ENCODE results near the gene CCR9. TPM values are rescaled to one million over a fixed set of nuclear protein-coding genes. Genes with fewer than 3 reads are reported as not detected.
A peak's percentile ranks its signal among the peaks of the same experiment; 100 is the strongest.

Gene CCR9
- total RNA-seq, 1 donor from 2014 or later, result not detected

DNA sequence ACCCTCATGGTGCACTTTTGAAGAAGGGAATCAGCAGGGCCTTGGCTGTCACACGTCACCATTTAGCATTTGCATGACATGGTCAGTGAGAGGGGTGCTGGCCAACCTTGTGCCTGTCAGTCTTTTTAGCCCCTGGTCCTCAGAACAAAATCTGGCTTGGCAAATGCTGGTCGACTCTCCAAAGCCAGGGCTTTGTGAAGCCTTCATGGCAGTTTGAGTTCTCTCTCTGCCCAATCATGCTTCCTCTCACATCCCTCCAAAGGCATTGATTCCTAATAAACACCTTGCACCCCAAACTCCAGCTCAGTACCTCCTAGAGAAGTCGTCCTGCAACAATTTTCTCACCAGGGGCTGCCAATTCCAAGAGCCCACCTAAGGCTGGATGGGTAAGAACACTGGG, 19.4 kb downstream of the CCR9 start:
- Mint-ChIP-seq H3K27ac (ENCODE audit: unreplicated experiment) (no peak overlapping the region), H3K9me3 (ENCODE audit: unreplicated experiment) (peaks cover 19% of the 10 kb centered on the region)
- TF ChIP-seq, protein P1, sequence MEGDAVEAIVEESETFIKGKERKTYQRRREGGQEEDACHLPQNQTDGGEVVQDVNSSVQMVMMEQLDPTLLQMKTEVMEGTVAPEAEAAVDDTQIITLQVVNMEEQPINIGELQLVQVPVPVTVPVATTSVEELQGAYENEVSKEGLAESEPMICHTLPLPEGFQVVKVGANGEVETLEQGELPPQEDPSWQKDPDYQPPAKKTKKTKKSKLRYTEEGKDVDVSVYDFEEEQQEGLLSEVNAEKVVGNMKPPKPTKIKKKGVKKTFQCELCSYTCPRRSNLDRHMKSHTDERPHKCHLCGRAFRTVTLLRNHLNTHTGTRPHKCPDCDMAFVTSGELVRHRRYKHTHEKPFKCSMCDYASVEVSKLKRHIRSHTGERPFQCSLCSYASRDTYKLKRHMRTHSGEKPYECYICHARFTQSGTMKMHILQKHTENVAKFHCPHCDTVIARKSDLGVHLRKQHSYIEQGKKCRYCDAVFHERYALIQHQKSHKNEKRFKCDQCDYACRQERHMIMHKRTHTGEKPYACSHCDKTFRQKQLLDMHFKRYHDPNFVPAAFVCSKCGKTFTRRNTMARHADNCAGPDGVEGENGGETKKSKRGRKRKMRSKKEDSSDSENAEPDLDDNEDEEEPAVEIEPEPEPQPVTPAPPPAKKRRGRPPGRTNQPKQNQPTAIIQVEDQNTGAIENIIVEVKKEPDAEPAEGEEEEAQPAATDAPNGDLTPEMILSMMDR (IDR thresholded peaks at IDR 0.05; ENCODE audit: insufficient read depth, low read depth, low read length), result no peak
- TF ChIP-seq EZH2 (IDR thresholded peaks at IDR 0.05; ENCODE audit: insufficient read depth, low read length), result no peak

DNA sequence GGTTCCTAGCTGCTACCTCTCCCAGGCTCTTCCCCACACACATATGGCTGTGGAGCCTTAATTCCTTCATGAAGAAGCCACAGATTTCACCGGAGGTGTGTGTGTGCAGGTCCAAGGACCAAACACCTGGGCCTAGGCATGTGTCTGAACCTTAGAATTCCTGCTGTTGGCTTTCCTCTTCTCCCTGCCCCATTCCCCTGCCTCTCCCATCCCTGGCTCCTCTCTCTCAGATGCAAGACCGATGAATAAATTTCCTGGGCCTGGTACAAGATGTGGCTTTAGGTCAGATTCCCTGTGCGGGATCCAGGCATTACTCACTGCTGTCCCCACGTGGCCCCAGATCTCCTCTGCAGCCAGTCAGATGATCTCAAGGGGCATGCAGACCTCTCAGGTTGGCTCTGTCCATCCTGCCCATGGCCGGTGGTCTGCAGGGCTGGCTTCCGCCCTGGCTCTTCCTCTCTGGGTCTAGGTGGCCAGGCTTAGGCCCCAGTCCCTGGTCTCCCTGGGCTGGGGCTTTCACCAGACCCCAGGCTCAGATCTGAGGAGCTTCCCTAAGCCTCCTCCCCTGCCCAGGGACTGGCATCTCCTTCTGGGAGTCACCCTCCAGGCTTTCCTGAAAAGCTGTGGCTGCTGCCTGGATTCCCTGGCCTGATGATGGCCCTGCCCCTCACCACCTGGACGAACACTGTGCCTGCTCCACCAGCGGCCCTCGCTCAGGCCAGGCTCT, 20.5 kb downstream of the CCR9 start:
- FAIRE-seq, result no peak

More for the DNA sequence above, 19.4 kb downstream of the CCR9 start:
- no peaks in the 10 kb centered on the region for H3K27me3 ChIP-seq (ENCODE audit: insufficient read depth, low read length)
- peaks cover 10% of the 10 kb centered on the region for H3K4me1 Mint-ChIP-seq (ENCODE audit: low read depth, unreplicated experiment)
- H3K4me3 Mint-ChIP-seq (ENCODE audit: unreplicated experiment), result no peak overlapping the region
- no peak overlapping the region for H3K4me2 ChIP-seq (ENCODE audit: low read length)
- no peak for DNase-seq (ENCODE audit: low read depth)
- H3K36me3 Mint-ChIP-seq (ENCODE audit: low read depth, unreplicated experiment), result peaks cover 14% of the 10 kb centered on the region
- H3K4me1 ChIP-seq (ENCODE audit: insufficient read depth, low read length), result peaks cover 15% of the 10 kb centered on the region
- H3K4me3 ChIP-seq (ENCODE audit: insufficient read depth, low read depth, low read length), result no peak overlapping the region
- H4K20me1 ChIP-seq (ENCODE audit: insufficient read depth, low read length), result no peaks in the 10 kb centered on the region
- H3K79me2 ChIP-seq (ENCODE audit: insufficient read depth, low read length), result no peaks in the 10 kb centered on the region
- H3K9me3 ChIP-seq (ENCODE audit: insufficient read depth, low read depth, low read length), result no peaks in the 10 kb centered on the region
- no peak for FAIRE-seq
- H2AFZ ChIP-seq (ENCODE audit: low read depth, low read length), result no peak overlapping the region
- peaks cover 21% of the 10 kb centered on the region for H3K27me3 Mint-ChIP-seq (ENCODE audit: low read depth, unreplicated experiment)
- H3K27ac ChIP-seq (ENCODE audit: low read depth, low read length), result no peak overlapping the region
- H3K9ac ChIP-seq (ENCODE audit: low read length), result no peak overlapping the region
- H3K36me3 ChIP-seq (ENCODE audit: insufficient read depth, low read length), result no peaks in the 10 kb centered on the region

More for the DNA sequence above, 20.5 kb downstream of the CCR9 start:
- TF ChIP-seq EZH2 (IDR thresholded peaks at IDR 0.05; ENCODE audit: insufficient read depth, low read length), result no peak
- TF ChIP-seq, protein P1 (IDR thresholded peaks at IDR 0.05; ENCODE audit: insufficient read depth, low read depth, low read length), result peak; percentile 47
- peaks cover 17% of the 10 kb centered on the region for H3K27me3 Mint-ChIP-seq (ENCODE audit: low read depth, unreplicated experiment)
- H3K4me1 Mint-ChIP-seq (ENCODE audit: low read depth, unreplicated experiment), result peaks cover 10% of the 10 kb centered on the region
- peak overlapping the region; percentile 25 for H3K4me2 ChIP-seq (ENCODE audit: low read length)
- H4K20me1 ChIP-seq (ENCODE audit: insufficient read depth, low read length), result no peaks in the 10 kb centered on the region
- no peaks in the 10 kb centered on the region for H3K9me3 ChIP-seq (ENCODE audit: insufficient read depth, low read depth, low read length)
- H3K27ac ChIP-seq (ENCODE audit: low read depth, low read length), result no peak overlapping the region
- H3K27me3 ChIP-seq (ENCODE audit: insufficient read depth, low read length), result no peaks in the 10 kb centered on the region
- no peaks in the 10 kb centered on the region for H3K79me2 ChIP-seq (ENCODE audit: insufficient read depth, low read length)
- H3K36me3 ChIP-seq (ENCODE audit: insufficient read depth, low read length), result no peaks in the 10 kb centered on the region
- H3K4me1 ChIP-seq (ENCODE audit: insufficient read depth, low read length), result peaks cover 15% of the 10 kb centered on the region
- no peak overlapping the region for H3K9ac ChIP-seq (ENCODE audit: low read length)
- no peak overlapping the region for H3K4me3 Mint-ChIP-seq (ENCODE audit: unreplicated experiment)
- no peak overlapping the region for H2AFZ ChIP-seq (ENCODE audit: low read depth, low read length)
- H3K27ac Mint-ChIP-seq (ENCODE audit: unreplicated experiment), result peak overlapping the region; percentile 67
- peaks cover 14% of the 10 kb centered on the region for H3K36me3 Mint-ChIP-seq (ENCODE audit: low read depth, unreplicated experiment)
- no peak overlapping the region for H3K4me3 ChIP-seq (ENCODE audit: insufficient read depth, low read depth, low read length)
- DNase-seq (ENCODE audit: low read depth), result peak; percentile 78
- H3K9me3 Mint-ChIP-seq (ENCODE audit: unreplicated experiment), result peaks cover 19% of the 10 kb centered on the region

All from astrocyte (in vitro differentiated cells and primary cell).